GM12891 (cell line): Measurements from ENCODE around the gene SLC15A4.

Experiments
- DNase-seq: peaks from one replicate; pipeline ENCODE4 v3.0.0; 2011; ENCODE audit warnings: low spot score; ENCODE audit not compliant: insufficient read length
- FAIRE-seq: peaks from 2 replicates; lab custom pipeline; 2011; peaks lifted over from hg19 to GRCh38; lab: Jason Lieb, UNC
- PAX5 ChIP-seq: IDR thresholded peaks from 2 replicates; pipeline ENCODE4 v1.6.1; 2011; ENCODE audit warnings: low read length, moderate library complexity, mild to moderate bottlenecking; ENCODE audit not compliant: insufficient read depth, severe bottlenecking
- POLR2A ChIP-seq: IDR thresholded peaks from 2 replicates; pipeline ENCODE4 v1.6.1; 2011; ENCODE audit warnings: low read depth, low read length, control low read depth
- POLR2AphosphoS5 ChIP-seq: IDR thresholded peaks from 2 replicates; pipeline ENCODE4 v1.6.1; 2011; ENCODE audit warnings: low read depth, low read length, control low read depth
- POU2F2 ChIP-seq: IDR thresholded peaks from 2 replicates; pipeline ENCODE4 v1.6.1; 2011; ENCODE audit warnings: low read depth, mild to moderate bottlenecking, control low read depth, low read length, moderate library complexity
- SPI1 ChIP-seq: IDR thresholded peaks from 2 replicates; pipeline ENCODE4 v1.6.1; 2011; ENCODE audit warnings: low read depth, low read length, control low read depth
- TAF1 ChIP-seq: IDR thresholded peaks from 2 replicates; pipeline ENCODE4 v1.6.1; 2011; ENCODE audit warnings: low read depth, low read length, control low read depth

SLC15A4 gene

GRCh38 chr12:128820723-128821432 is 2.9 kb downstream of the SLC15A4 start:
- DNase-seq (no peak), FAIRE-seq (peak; percentile 97)
- TF ChIP-seq POU2F2 (0 out of 2 replicates have a peak, but pooled peaks have one; percentile 34), POLR2AphosphoS5 (peak; percentile 67), POLR2A (peak; percentile 86), PAX5 (no peak), TAF1 (peak; percentile 92), SPI1 (peak; percentile 93)

GRCh38 chr12:128820253-128820652 is 3.5 kb downstream of the SLC15A4 start:
- TF ChIP-seq TAF1, result peak; percentile 12; the same call in 1 of the 2 replicates
- TF ChIP-seq SPI1, result no peak
- TF ChIP-seq POLR2A, result no peak; the same call in none of the 2 replicates
- peak; percentile 5; the same call in 1 of the 2 replicates for TF ChIP-seq POLR2AphosphoS5
- TF ChIP-seq PAX5, result no peak
- 0 out of 2 replicates have a peak, but pooled peaks have one; percentile 7 for TF ChIP-seq POU2F2
- FAIRE-seq, result no peak
- no peak for DNase-seq

- peak; percentile 76 for FAIRE-seq
Observed at GRCh38 chr12:128819293-128820144, 4.2 kb downstream of the SLC15A4 start.

GRCh38 chr12:128818065-128819022 is 5.4 kb downstream of the SLC15A4 start:
- DNase-seq (no peak), FAIRE-seq (peak; percentile 93)
- TF ChIP-seq PAX5 (no peak), POLR2AphosphoS5 (peak; percentile 34), POLR2A (no peak; the same call in 1 of the 2 replicates), POU2F2 (0 out of 2 replicates have a peak, but pooled peaks have one; percentile 45), SPI1 (peak; percentile 84), TAF1 (no peak; the same call in 1 of the 2 replicates)

More at GRCh38 chr12:128819293-128820144, 4.2 kb downstream of the SLC15A4 start:
- no peak for DNase-seq
- TF ChIP-seq POLR2AphosphoS5 (no peak), POLR2A (no peak), TAF1 (peak; percentile 18; the same call in 1 of the 2 replicates)

DNA sequence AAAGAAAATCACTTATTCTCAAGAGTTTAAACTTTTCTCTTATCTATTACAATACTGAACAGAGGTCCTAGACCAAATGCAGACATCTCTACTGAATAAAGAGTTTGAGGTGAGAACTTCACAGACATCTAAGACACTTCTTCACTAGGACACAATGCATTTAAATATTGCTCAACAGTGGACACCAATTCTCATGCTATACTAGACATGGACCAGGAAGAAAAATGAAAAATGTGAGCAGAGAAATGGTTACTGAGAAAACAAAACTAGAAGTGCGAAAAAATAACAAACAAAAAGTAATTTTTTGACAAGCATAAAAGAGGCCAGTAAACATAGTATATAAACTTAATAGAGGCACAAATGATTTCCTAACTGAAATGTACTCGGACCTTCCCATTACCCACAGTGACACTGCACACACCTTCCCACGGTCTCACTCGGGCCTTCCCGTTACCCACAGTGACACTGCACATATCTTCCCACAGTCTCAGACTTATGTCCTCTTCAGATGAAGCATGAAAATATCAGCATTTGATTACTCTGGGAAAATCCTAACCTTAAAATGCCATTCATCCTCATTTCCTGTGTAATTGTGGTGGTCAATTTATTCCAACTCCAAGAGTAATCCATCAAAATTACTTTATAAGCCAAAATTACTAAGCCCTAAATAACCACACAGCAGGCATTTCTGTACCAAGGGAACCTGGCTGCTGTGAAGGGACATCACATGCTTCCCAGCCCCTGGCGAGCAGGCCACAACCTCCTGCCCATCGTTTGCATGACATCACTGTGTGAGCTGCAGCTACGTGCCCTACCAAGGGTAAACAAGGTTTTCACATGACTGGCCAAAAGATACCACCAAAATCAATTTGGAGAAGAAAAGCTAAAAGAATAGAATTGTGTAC is 6.4 kb downstream of the SLC15A4 start:
- TF ChIP-seq PAX5, result no peak
- TF ChIP-seq SPI1, result no peak; the same call in 1 of the 2 replicates
- peak; percentile 42; the same call in 1 of the 2 replicates for TF ChIP-seq POLR2A
- no peak for TF ChIP-seq POU2F2
- peak; percentile 7 for TF ChIP-seq POLR2AphosphoS5
- no peak for DNase-seq
- FAIRE-seq, result no peak

GRCh38 chr12:128816643-128816920 is 7.2 kb downstream of the SLC15A4 start:
- FAIRE-seq (peak; percentile 82), DNase-seq (no peak)
- no peak for TF ChIP-seq PAX5
- TF ChIP-seq POLR2AphosphoS5, result no peak; the same call in 1 of the 2 replicates
- TF ChIP-seq POU2F2, result peak; percentile 47; the same call in 1 of the 2 replicates
- no peak for TF ChIP-seq SPI1

GRCh38 chr12:128815779-128816642 is 7.7 kb downstream of the SLC15A4 start:
- TF ChIP-seq TAF1 (no peak), SPI1 (no peak), POU2F2 (no peak), POLR2A (no peak), PAX5 (no peak), POLR2AphosphoS5 (no peak)
- no peak for DNase-seq
- peak; percentile 56 for FAIRE-seq
